Psoas muscle (tissue), 8 donors: ENCODE results near the gene UGT2B17. TPM values are rescaled to one million over a fixed set of nuclear protein-coding genes. Genes with fewer than 3 reads are reported as not detected.
"Not testable (repeated sequence)": the region's sequence is repeated elsewhere in the genome, so short reads cannot be mapped to it uniquely, and the experiment has no call there.

Experiments used
- ATAC-seq, 4 donors: fragments of 200-7000 bp; cut with Tn5 transposase; one replicate each; pipeline ENCODE4 v1.9.1; 2020; ENCODE audit warnings: moderate library complexity in 3 of 4, mild to moderate bottlenecking in 2 of 4
- DNase-seq, 2 donors: peaks; one replicate each; pipeline ENCODE4 v3.0.0-alpha.2; 2020
- H3K27ac ChIP-seq: fragments of 200-600 bp; one replicate; pipeline ENCODE4 v1.8.0; 2022
- H3K27me3 ChIP-seq, 3 donors: fragments of 200-600 bp in 1 of 3; one replicate each; pipeline versions ENCODE4 v1.6.1 to v1.8.0; 2013 to 2022; ENCODE audit warnings: low read length in 2 of 3, mild to moderate bottlenecking in 2 of 3, moderate library complexity in 1 of 3; ENCODE audit not compliant: insufficient read depth in 3 of 3
- H3K36me3 ChIP-seq, 2 donors: fragments of 200-600 bp in 1 of 2; one replicate each; pipeline versions ENCODE4 v1.6.1 to v1.8.0; 2013 to 2022; ENCODE audit warnings: low read depth in 1 of 2, mild to moderate bottlenecking in 1 of 2, moderate library complexity in 1 of 2; ENCODE audit not compliant: insufficient read depth in 1 of 2
- H3K4me1 ChIP-seq: fragments of 200-600 bp; one replicate; pipeline ENCODE4 v1.8.0; 2022
- H3K4me3 ChIP-seq: fragments of 200-600 bp; one replicate; pipeline ENCODE4 v1.8.0; 2022; ENCODE audit warnings: mild to moderate bottlenecking
- H3K9me3 ChIP-seq: fragments of 200-600 bp; one replicate; pipeline ENCODE4 v1.8.0; 2022
- WGBS, 3 donors: extraction: QIAGEN DNeasy Blood & Tissue Kit; methylation state at CpG; one replicate each; pipeline versions ENCODE4 v1.1.6 to v1.1.7; 2013; 5-methylcytosine and 5-hydroxymethylcytosine counted together
- intact Hi-C, 2 donors: fragments of 100-400 bp; cut with DNase I; formaldehyde crosslinking; loops; one replicate each; pipeline versions ENCODE4 v1.11.0 to v1.14.2; 2022
- polyA plus RNA-seq, 3 donors: library from polyadenylated mRNA; stranded (reverse); fragments of 200-250 nt; gene quantifications; one replicate each; pipeline ENCODE4 v1.2.3, GENCODE V29; 2013
- total RNA-seq, 4 donors: library from RNA; stranded (reverse); fragmentation: NEBNext Ultra II Directional in 2 of 4; extraction: Animal tissue kit (Norgen Biotek cat#: 25700) in 2 of 4; gene quantifications; one replicate each; pipeline versions ENCODE4 v1.2.1 to v1.2.4, GENCODE V29; 2021 to 2023
- TF ChIP-seq, protein P1 (sequence below): fragments of 200-600 bp; IDR thresholded peaks from one replicate; pipeline ENCODE4 v1.8.0; 2022; ENCODE audit warnings: antibody characterized with exemption
- donor health status: healthy with polysubstance abuse.
- donor health status: DM: no; HTN: no; CAD: no; lungs with moderate emphysema.
- donor health status: Bipolar disorder and iron deficiency.
- donor health status: healthy.
- donor health status: DM: yes; HTN: yes; CAD: no.
- donor health status: DM: no; HTN: no; CAD: no.
- donor health status: DM: no; HTN: no; CAD: no.
- donor health status: DM: yes; HTN: yes; CAD: no.

Gene UGT2B17
- total and polyA plus RNA-seq, 7 donors: not detected

DNA sequence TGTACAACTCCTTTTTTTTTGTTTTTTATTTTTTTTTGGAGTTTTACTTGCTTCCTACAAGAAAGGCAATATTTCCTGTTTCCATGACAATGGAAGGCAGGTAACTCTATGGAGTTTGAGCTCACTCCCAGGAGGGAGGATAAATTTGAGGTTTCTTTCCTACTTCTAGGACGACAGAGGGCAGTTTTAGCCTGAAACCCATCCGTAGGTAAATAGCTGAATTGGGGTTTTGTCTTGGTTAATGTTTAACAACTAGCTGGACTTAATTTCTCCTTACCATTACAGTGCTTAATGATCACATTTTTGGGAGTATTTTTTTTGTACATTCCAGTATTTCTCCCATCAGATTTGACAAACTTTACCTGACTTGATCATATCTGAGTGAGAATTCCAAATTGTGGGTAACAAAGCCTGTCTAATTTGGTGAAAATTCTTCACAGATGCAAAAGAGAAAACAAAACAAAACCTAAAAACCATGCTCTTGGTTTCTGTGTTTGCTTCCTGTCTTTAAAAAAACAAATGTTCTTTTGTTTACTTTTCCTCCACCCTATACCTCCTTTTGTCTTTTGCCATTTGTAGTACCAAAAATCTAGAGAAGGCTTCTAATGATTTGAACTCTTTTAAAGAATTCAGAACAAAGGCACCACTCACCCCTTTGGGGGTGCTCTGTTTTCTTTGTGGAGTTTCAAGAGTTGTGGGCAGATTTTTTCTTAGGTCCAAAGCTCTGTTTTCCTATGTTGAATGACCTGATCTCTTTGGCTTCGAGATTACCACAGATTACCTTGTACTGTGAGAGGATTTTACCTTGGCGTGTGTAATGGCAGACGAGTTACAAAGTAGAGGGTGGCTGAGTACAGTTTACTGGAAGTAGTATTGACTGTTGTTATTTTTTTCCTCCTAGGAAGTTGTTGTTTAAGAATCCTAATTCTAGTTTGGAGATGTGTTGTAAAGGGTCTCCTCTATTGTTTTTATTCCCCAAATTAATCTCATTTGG, 23.0 kb downstream of the UGT2B17 start:
- H3K36me3 ChIP-seq, H3K4me1 ChIP-seq, intact Hi-C loops, ATAC-seq, H3K27ac ChIP-seq, H3K9me3 ChIP-seq, H3K27me3 ChIP-seq, H3K4me3 ChIP-seq, DNase-seq: not testable (repeated sequence)
- 54 to 58% methylated on average over 5 of the region's 5 CpGs; no CpG with 5 or more reads in 1 of the 3 donors for WGBS, 3 donors

GRCh38 chr4:68542742-68543141, 33.4 kb downstream of the UGT2B17 start:
- DNase-seq, ATAC-seq, H3K27me3 ChIP-seq, H3K9me3 ChIP-seq, H3K4me1 ChIP-seq, H3K27ac ChIP-seq, intact Hi-C loops, H3K36me3 ChIP-seq, H3K4me3 ChIP-seq: not testable (repeated sequence)
- 85 to 95% methylated on average over 12 to 13 of the region's 13 CpGs; no CpG with 5 or more reads in 1 of the 3 donors for WGBS, 3 donors

DNA sequence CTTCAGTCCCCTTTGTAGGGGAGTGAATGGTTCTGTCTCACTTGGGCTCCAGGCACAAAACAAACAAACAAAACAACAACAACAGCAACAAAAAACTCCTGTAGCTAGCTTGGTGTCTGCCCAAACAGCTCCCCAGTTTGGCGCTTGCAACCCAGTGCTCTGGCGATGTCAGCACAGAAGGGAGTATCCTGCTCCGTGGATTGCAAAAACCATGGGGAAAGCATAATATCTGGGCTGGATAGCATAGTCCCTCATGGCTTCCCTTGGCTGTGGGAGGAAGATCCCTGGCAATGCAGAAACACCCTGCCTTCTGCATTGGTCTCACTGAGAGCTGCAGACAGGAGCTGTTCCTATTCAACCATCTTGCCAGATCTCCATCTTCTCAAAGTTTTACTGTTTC, 39.7 kb downstream of the UGT2B17 start:
- no peak for DNase-seq
- no peak overlapping the region for H3K4me3 ChIP-seq
- no peaks in the 10 kb centered on the region for H3K4me1 ChIP-seq
- TF ChIP-seq, protein P1, sequence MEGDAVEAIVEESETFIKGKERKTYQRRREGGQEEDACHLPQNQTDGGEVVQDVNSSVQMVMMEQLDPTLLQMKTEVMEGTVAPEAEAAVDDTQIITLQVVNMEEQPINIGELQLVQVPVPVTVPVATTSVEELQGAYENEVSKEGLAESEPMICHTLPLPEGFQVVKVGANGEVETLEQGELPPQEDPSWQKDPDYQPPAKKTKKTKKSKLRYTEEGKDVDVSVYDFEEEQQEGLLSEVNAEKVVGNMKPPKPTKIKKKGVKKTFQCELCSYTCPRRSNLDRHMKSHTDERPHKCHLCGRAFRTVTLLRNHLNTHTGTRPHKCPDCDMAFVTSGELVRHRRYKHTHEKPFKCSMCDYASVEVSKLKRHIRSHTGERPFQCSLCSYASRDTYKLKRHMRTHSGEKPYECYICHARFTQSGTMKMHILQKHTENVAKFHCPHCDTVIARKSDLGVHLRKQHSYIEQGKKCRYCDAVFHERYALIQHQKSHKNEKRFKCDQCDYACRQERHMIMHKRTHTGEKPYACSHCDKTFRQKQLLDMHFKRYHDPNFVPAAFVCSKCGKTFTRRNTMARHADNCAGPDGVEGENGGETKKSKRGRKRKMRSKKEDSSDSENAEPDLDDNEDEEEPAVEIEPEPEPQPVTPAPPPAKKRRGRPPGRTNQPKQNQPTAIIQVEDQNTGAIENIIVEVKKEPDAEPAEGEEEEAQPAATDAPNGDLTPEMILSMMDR: no peak
- intact Hi-C loops: no loop called here
- no peak for ATAC-seq
- no peaks in the 10 kb centered on the region for H3K27me3 ChIP-seq
- WGBS, 3 donors: 76 to 79% methylated on average over 3 of the region's 3 CpGs; no CpG with 5 or more reads in 1 of the 3 donors
- no peaks in the 10 kb centered on the region for H3K36me3 ChIP-seq
- H3K27ac ChIP-seq: no peak overlapping the region
- no peaks in the 10 kb centered on the region for H3K9me3 ChIP-seq

- Histone ChIP-seq H3K36me3 (no peaks in the 10 kb centered on the region), H3K9me3 (no peaks in the 10 kb centered on the region), H3K27ac (no peak overlapping the region), H3K4me3 (no peak overlapping the region), H3K27me3 (no peaks in the 10 kb centered on the region), H3K4me1 (no peaks in the 10 kb centered on the region)
- 43 to 50% methylated on average over 6 of the region's 6 CpGs; no CpG with 5 or more reads in 1 of the 3 donors for WGBS, 3 donors
- TF ChIP-seq, protein P1: no peak
- DNase-seq: no peak
- no peak for ATAC-seq
- intact Hi-C loops: no loop called here
Measured at GRCh38 chr4:68535974-68536373, 40.1 kb downstream of the UGT2B17 start.

- intact Hi-C loops, ATAC-seq, H3K27ac ChIP-seq, H3K4me1 ChIP-seq, H3K27me3 ChIP-seq, DNase-seq, H3K9me3 ChIP-seq, H3K36me3 ChIP-seq, H3K4me3 ChIP-seq: not testable (repeated sequence)
- 6 to 15% methylated on average over 1 of the region's 1 CpG; no CpG with 5 or more reads in 1 of the 3 donors for WGBS, 3 donors
Measured at GRCh38 chr4:68522232-68522631, 53.9 kb downstream of the UGT2B17 start.

GRCh38 chr4:68520985-68521384, 55.1 kb downstream of the UGT2B17 start:
- TF ChIP-seq, protein P1: no peak
- ATAC-seq (no peak), DNase-seq (no peak)
- 47 to 48% methylated on average over 2 of the region's 2 CpGs; no CpG with 5 or more reads in 1 of the 3 donors for WGBS, 3 donors
- Histone ChIP-seq H3K4me3 (no peak overlapping the region), H3K27ac (no peak overlapping the region), H3K4me1 (no peaks in the 10 kb centered on the region), H3K27me3 (no peaks in the 10 kb centered on the region), H3K9me3 (no peaks in the 10 kb centered on the region), H3K36me3 (no peaks in the 10 kb centered on the region)
- intact Hi-C loops: no loop called here
